SH-SY5Y (cell line): Measurements from ENCODE around the gene FOSL2.

Source experiments
- GATA2 ChIP-seq: IDR thresholded peaks from 2 replicates; pipeline ENCODE4 v1.6.1; 2011; ENCODE audit warnings: mild to moderate bottlenecking, low read depth, low read length
- GATA3 ChIP-seq: IDR thresholded peaks from 2 replicates; pipeline ENCODE4 v1.6.1; 2011; ENCODE audit warnings: low read depth, mild to moderate bottlenecking, low read length, moderate library complexity

DNA sequence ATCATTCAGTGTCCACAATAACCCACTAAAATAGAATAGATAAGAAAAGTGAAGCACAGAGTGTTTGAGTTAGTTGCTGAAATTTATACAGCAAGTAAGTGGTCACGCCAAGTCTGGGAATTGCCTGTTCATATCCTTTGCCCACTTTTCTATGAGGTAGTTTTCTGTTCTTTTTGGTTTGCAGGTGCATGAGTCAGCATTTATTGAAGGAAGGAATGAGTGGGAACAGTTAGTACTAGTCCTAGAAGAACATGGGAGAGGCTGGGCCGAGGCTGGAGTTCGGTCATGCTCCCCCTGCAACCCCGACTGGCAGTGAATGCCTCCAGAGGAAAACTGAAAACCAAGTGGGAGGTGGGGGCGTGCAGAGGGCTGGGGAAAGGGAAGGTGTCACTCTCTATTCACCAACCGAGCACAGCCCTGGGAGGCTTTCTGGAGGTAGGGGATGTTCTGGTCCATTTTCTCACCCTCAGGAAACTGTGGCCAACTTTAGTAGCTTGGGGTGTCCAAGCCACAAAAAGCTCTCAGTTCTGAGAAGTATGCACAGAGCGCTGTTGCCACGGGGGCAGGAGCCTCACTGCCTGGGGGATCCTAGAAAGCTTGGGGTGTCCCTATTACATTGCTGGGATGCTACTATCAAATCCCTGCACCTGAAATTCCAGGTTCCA, 41.4 kb downstream of the FOSL2 start:
- TF ChIP-seq GATA2 (no peak), GATA3 (no peak)
